Muscle of arm (tissue), 12 donors: ENCODE results near the gene CHMP4A. TPM values are rescaled to one million over a fixed set of nuclear protein-coding genes. Genes with fewer than 3 reads are reported as not detected.
A peak's percentile ranks its signal among the peaks of the same experiment; 100 is the strongest.

Experiments used
- DNase-seq: peaks from one replicate; pipeline ENCODE4 v3.0.0-alpha.2; 2013
- polyA plus RNA-seq, 12 donors: library from polyadenylated mRNA; unstranded; fragments of 120-200 nt; gene quantifications; one replicate each; pipeline ENCODE4 v1.2.1, GENCODE V29; 2013; ENCODE audit not compliant: insufficient read length in 12 of 12

CHMP4A gene
- polyA plus RNA-seq, 12 donors = 27.6 to 61.9 (median 36.6) TPM; not detected in 1

- no peak for DNase-seq
Measured at GRCh38 chr14:24181371-24182077, 31.8 kb downstream of the CHMP4A start.

GRCh38 chr14:24179961-24180796 lies 33.1 kb downstream of the CHMP4A start:
- no peak for DNase-seq

GRCh38 chr14:24179294-24179960 lies 33.9 kb downstream of the CHMP4A start:
- DNase-seq = no peak

- no peak for DNase-seq
Measured at GRCh38 chr14:24178399-24179178, 34.7 kb downstream of the CHMP4A start.

- DNase-seq = no peak
Measured at GRCh38 chr14:24177891-24178290, 35.4 kb downstream of the CHMP4A start.

- no peak for DNase-seq
Measured at GRCh38 chr14:24177041-24177825, 36.1 kb downstream of the CHMP4A start.

- no peak for DNase-seq
Measured at GRCh38 chr14:24176599-24176998, 36.7 kb downstream of the CHMP4A start.

- no peak for DNase-seq
Measured at GRCh38 chr14:24172871-24173281, 40.4 kb downstream of the CHMP4A start.

- no peak for DNase-seq
Measured at GRCh38 chr14:24172261-24172860, 40.9 kb downstream of the CHMP4A start.

GRCh38 chr14:24171422-24172260 lies 41.6 kb downstream of the CHMP4A start, which contains the start of gene REC8:
Gene REC8, plus strand, starts transcription at chr14:24172080. Its CDS starts 473 bp downstream, at chr14:24172553.
- DNase-seq = peak; percentile 81

GRCh38 chr14:24167469-24168114 lies 45.7 kb downstream of the CHMP4A start:
- no peak for DNase-seq

- DNase-seq = no peak
Measured at GRCh38 chr14:24165785-24166184, 47.5 kb downstream of the CHMP4A start.

- no peak for DNase-seq
Measured at GRCh38 chr14:24164518-24164991, 48.7 kb downstream of the CHMP4A start.

- no peak for DNase-seq
Measured at GRCh38 chr14:24162093-24162492, 51.2 kb downstream of the CHMP4A start.

- DNase-seq = peak; percentile 96
Measured at GRCh38 chr14:24160850-24161804, 52.2 kb downstream of the CHMP4A start, which contains the start of gene IRF9. Gene IRF9, plus strand, starts transcription at chr14:24161265. Its CDS starts 880 bp downstream, at chr14:24162145.

- DNase-seq = no peak
Measured at GRCh38 chr14:24160499-24160849, 52.8 kb downstream of the CHMP4A start.

GRCh38 chr14:24159777-24160498 lies 53.4 kb downstream of the CHMP4A start:
- no peak for DNase-seq
